Measurements from ENCODE around the gene PPIH.

GRCh38 chr1:42713293-42713692, 55.1 kb downstream of the PPIH start:
- TF ChIP-seq CTCF (IDR thresholded peaks at IDR 0.05 in 8 of 11, conservative IDR thresholded peaks at IDR 0.05 in 3 of 11) (no peak), POLR2A (IDR thresholded peaks at IDR 0.05) (no peak)

All from spleen (tissue), 7 donors.